HepG2 (cell line): ENCODE measurements around the gene DHX16. TPM values are rescaled to one million over a fixed set of nuclear protein-coding genes. Genes with fewer than 3 reads are reported as not detected.
A peak's percentile ranks its signal among the peaks of the same experiment; 100 is the strongest.

Experiments used
- ARNTL ChIP-seq: sonication (generic); formaldehyde crosslinking; IDR thresholded peaks from 2 replicates; pipeline ENCODE4 v1.4.0; 2020; ENCODE audit warnings: mild to moderate bottlenecking, missing genetic modification reagents
- HNF1A ChIP-seq, 2 experiments: sonication (generic) in 1 of 2; formaldehyde crosslinking in 1 of 2; IDR thresholded peaks; 2 replicates each; pipeline versions ENCODE4 v1.4.0 to v1.6.1; 2016 to 2020; ENCODE audit warnings: borderline replicate concordance in 1 of 2, low read depth in 1 of 2, mild to moderate bottlenecking in 1 of 2, missing genetic modification reagents in 1 of 2
- KDM2A ChIP-seq: sonication (generic); formaldehyde crosslinking; IDR thresholded peaks from 2 replicates; pipeline ENCODE4 v1.4.0; 2020; ENCODE audit warnings: low read depth, missing genetic modification reagents, borderline replicate concordance
- ZBTB20 ChIP-seq: sonication (generic); formaldehyde crosslinking; IDR thresholded peaks from 2 replicates; pipeline ENCODE4 v1.8.1; 2023; ENCODE audit warnings: missing genetic modification reagents, low read depth, mild to moderate bottlenecking, borderline replicate concordance
- ZBTB7A ChIP-seq: sonication (generic); formaldehyde crosslinking; IDR thresholded peaks from 2 replicates; pipeline ENCODE4 v1.8.0; 2022; ENCODE audit warnings: mild to moderate bottlenecking, missing genetic modification reagents
- ZNF318 ChIP-seq: sonication (generic); formaldehyde crosslinking; IDR thresholded peaks from 2 replicates; pipeline ENCODE4 v1.4.0; 2020; ENCODE audit warnings: mild to moderate bottlenecking, missing genetic modification reagents
- ZNF605 ChIP-seq: sonication (generic); formaldehyde crosslinking; IDR thresholded peaks from 2 replicates; pipeline ENCODE4 v1.8.0; 2022; ENCODE audit warnings: mild to moderate bottlenecking, missing genetic modification reagents
- ZNF713 ChIP-seq: sonication (generic); formaldehyde crosslinking; IDR thresholded peaks from 2 replicates; pipeline ENCODE4 v1.4.0; 2020; ENCODE audit warnings: mild to moderate bottlenecking, missing genetic modification reagents
- polyA plus RNA-seq, 8 experiments: library from polyadenylated mRNA; depleted of rRNA in 3 of 8; stranded (reverse) in 7 of 8; unstranded in 1 of 8; fragments of >200 nt; fragmentation: Illumina TruSeq in 4 of 8; extraction: Trizol in 4 of 8; gene quantifications; 2 replicates each; pipeline versions ENCODE4 v1.2.1 to v1.2.3, GENCODE V29; 2011 to 2016; ENCODE audit warnings: low read depth in 4 of 8, missing spikeins in 1 of 8, mixed read lengths in 1 of 8; ENCODE audit not compliant: insufficient read depth in 1 of 8
- total RNA-seq, 5 experiments: library from RNA; depleted of rRNA; stranded (reverse); fragments of >200 nt; fragmentation: Illumina TruSeq; extraction: Trizol; gene quantifications; 2 replicates each; pipeline ENCODE4 v1.2.3, GENCODE V29; 2016; ENCODE audit warnings: low read depth in 1 of 5
- TF ChIP-seq, protein P1 (sequence below): sonication (generic); formaldehyde crosslinking; IDR thresholded peaks from 2 replicates; pipeline ENCODE4 v1.5.0; 2020; ENCODE audit warnings: mild to moderate bottlenecking, missing genetic modification reagents
- TF ChIP-seq, protein P2 (sequence below): sonication (generic); IDR thresholded peaks from 2 replicates; pipeline ENCODE4 v1.6.1; 2016; ENCODE audit warnings: low read depth, borderline replicate concordance

DHX16 gene
- total and polyA plus RNA-seq, 2 of the 13 experiments (the other 11 are each of a cell fraction or from before 2014, with no cell fraction given), result 57.0 to 58.5 TPM

- TF ChIP-seq ZNF713 (CRISPR knock-in tag), result peak; percentile 79; the same call in 1 of the 2 replicates
- 0 out of 2 replicates have a peak, but pooled peaks have one; percentile 26 for TF ChIP-seq KDM2A (CRISPR knock-in tag)
- TF ChIP-seq, protein P1, sequence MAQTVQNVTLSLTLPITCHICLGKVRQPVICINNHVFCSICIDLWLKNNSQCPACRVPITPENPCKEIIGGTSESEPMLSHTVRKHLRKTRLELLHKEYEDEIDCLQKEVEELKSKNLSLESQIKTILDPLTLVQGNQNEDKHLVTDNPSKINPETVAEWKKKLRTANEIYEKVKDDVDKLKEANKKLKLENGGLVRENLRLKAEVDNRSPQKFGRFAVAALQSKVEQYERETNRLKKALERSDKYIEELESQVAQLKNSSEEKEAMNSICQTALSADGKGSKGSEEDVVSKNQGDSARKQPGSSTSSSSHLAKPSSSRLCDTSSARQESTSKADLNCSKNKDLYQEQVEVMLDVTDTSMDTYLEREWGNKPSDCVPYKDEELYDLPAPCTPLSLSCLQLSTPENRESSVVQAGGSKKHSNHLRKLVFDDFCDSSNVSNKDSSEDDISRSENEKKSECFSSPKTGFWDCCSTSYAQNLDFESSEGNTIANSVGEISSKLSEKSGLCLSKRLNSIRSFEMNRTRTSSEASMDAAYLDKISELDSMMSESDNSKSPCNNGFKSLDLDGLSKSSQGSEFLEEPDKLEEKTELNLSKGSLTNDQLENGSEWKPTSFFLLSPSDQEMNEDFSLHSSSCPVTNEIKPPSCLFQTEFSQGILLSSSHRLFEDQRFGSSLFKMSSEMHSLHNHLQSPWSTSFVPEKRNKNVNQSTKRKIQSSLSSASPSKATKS (CRISPR knock-in tag), result peak; percentile 53
- TF ChIP-seq ZBTB20 (CRISPR knock-in tag), result peak; percentile 38; the same call in 1 of the 2 replicates
- TF ChIP-seq ZNF605 (CRISPR knock-in tag), result peak; percentile 28; the same call in 1 of the 2 replicates
- peak; percentile 54; the same call in 1 of the 2 replicates for TF ChIP-seq ZBTB7A (CRISPR knock-in tag)
- TF ChIP-seq HNF1A (IDR thresholded peaks at IDR 0.05; ENCODE audit: low read depth), result peak; percentile 21; the same call in 1 of the 2 replicates
- peak; percentile 43; the same call in 1 of the 2 replicates for TF ChIP-seq HNF1A (CRISPR knock-in tag; IDR thresholded peaks at IDR 0.05; ENCODE audit: borderline replicate concordance)
- TF ChIP-seq, protein P2, sequence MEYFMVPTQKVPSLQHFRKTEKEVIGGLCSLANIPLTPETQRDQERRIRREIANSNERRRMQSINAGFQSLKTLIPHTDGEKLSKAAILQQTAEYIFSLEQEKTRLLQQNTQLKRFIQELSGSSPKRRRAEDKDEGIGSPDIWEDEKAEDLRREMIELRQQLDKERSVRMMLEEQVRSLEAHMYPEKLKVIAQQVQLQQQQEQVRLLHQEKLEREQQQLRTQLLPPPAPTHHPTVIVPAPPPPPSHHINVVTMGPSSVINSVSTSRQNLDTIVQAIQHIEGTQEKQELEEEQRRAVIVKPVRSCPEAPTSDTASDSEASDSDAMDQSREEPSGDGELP, result 0 out of 2 replicates have a peak, but pooled peaks have one; percentile 8
- TF ChIP-seq ZNF318 (CRISPR knock-in tag), result peak; percentile 77; the same call in 1 of the 2 replicates
- peak; percentile 12; the same call in 1 of the 2 replicates for TF ChIP-seq ARNTL (CRISPR knock-in tag)
These were observed 56.6 kb downstream of the DHX16 start (continued) for GRCh38 chr6:30615958-30616810.
